SKM-1 treated with dmso at 0.1 percent for 144 hours (cell line): Measurements from ENCODE around the gene SH3RF3.
"Not testable (repeated sequence)": the region's sequence is repeated elsewhere in the genome, so short reads cannot be mapped to it uniquely, and the experiment has no call there.

Experiments
- DNase-seq: peaks from one replicate; lab custom pipeline; 2025; ENCODE audit not compliant: unreplicated experiment; lab: John Stamatoyannopoulos, UW

The SH3RF3 gene

DNA sequence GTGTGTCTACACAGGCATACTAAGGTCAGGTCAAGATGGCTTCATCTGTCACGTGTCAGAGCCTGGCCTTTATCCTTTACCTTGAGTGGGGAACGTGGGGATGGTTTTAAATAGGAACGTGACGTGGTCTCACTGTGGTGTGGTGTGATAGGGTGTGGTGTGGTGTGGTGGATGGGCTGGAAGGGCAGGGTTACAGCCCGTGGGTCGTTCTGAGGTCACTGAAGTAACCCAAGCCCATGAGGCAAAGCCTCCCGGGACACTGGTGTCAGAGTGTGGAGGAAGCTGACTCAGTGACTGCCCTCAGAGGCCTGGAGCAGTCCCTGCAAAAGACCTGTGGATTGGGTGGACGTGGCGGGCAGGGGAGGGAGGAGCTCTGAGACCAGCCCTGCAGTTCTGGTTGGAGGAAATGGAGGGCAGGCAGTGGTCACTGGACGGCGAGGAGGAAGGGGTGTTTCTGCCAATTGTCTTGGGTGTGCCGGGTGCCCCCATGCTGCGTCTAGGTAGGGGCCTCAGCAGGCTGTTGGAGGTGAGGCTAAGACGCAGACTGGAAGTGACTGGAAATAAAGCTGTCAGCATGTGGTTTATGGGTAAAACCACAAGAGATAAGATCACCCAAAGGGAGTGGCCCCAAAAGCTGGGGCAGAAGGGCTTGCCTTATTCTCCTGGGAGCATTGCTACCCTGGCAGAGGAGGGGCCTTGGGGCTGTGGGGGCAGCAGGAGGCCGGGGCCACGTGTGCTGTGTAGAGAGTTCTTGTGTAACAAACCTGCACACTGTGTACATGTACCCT, 84.8 kb downstream of the SH3RF3 start:
- peak; percentile 100 for DNase-seq

- no peak for DNase-seq
These were observed 85.8 kb downstream of the SH3RF3 start for GRCh38 chr2:109214651-109215371.

DNA sequence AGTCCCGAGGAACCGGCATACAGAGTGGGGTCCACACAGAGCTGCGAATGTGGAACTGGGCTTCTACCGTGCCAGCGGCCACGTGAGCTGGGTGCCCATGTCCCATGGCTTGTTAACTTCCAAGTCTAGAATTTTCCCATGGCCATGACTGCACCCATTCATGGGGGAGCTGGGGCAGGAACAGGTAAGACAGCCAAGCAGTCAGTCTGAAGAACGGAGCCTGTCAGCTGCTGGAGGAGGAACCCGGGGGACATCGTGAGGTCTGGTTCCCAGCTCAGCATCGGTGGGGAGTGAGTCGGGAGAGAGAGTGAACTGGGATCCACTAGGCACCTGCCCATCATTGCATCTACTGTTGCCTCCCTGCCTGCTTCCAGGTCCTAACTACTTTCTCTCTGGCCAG, 86.9 kb downstream of the SH3RF3 start:
- no peak for DNase-seq

DNA sequence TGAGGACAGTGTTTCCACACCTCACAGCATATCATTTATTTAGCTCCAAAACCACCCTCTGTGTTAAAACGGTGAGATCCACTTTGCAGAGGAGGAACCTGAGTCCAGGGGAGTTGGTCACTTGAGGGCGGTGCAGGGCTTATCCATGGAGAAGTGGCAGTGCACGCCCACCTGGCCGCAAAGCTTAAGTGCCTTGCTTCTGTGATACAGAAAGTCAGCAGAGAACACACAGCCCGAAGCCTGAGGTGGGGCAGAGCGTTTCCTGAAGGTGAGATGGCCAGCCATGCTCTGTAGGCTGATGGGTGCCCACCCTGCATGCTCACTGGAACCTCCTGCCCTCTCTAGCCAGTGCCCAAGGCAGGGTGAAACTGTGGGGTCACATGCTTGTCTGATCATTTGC, 87.3 kb downstream of the SH3RF3 start:
- no peak for DNase-seq

- DNase-seq, result no peak
These were observed 88.5 kb downstream of the SH3RF3 start for GRCh38 chr2:109217362-109218086.

DNA sequence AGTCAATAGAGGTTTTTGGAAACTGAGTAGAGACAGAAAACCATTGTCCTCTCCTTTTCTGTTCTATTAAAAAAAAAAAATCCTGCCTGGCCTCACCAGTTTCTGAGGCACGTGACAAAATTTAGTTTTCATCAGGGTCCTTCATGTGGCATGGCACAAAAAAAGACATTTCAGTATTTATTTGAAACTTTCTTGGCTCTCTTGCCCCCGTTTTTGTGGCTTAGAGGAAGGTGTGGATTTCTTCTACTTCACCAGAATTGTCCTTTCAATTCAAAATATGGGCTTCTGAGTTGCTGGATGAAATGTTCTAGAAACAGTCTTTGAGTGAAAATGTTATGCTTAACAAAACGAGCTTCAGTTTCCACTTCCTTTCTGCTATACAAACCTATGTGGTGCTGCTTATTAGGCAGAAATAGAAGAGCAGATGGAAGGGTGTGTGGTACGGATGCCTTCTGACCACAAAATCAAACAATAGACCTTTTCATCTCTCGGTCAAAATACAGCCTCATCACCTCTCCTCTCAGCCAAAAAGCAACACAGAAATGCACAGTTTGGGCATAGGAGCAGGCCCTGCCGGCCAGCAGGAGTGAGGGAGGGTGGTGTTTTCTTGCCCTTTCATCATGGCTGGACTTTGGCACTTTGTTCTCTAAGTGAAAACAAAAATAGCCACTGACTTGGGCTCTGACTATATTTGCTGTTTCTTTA, 89.2 kb downstream of the SH3RF3 start:
- no peak for DNase-seq

- DNase-seq, result no peak
These were observed 89.8 kb downstream of the SH3RF3 start for GRCh38 chr2:109218792-109219126.

- no peak for DNase-seq
These were observed 91.9 kb downstream of the SH3RF3 start for GRCh38 chr2:109220860-109221259.

- not testable (repeated sequence) for DNase-seq
These were observed 92.3 kb downstream of the SH3RF3 start for GRCh38 chr2:109221316-109221715.

GRCh38 chr2:109222422-109222821, 93.4 kb downstream of the SH3RF3 start:
- DNase-seq, result no peak

DNA sequence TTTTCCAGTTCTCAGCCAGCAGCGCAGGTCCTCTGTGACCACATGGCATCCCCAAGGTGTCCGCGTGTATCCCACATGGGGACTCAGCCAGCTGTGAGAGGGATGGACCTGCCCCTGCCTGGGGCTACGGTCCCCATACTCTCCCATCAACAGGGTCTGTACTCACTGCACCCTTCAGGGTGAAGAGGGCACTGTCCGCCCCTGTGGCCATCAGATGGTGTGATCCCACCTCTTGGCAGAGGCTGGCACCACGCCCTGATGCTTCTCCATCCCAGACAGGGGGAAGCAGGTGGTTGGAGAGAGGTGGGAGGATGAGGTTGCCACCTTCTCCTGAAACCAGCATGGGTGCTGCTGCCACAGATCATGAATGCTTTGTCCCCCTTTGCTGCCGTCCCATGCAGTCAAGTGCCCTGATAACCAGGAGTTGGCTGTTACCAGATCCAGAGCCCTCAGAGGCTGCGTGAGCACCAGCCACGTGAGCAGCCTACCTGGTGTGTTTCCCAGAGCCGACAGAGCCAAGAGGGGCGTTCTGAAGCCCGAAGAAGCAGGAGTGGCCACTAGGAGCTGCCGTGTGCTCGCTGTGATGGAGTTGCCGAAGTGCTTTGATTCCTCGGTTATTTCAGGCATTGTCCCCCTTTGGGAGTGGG, 93.9 kb downstream of the SH3RF3 start:
- no peak for DNase-seq

- no peak for DNase-seq
These were observed 94.5 kb downstream of the SH3RF3 start for GRCh38 chr2:109223490-109223889.

- not testable (repeated sequence) for DNase-seq
These were observed 95.3 kb downstream of the SH3RF3 start for GRCh38 chr2:109224341-109224740.

DNA sequence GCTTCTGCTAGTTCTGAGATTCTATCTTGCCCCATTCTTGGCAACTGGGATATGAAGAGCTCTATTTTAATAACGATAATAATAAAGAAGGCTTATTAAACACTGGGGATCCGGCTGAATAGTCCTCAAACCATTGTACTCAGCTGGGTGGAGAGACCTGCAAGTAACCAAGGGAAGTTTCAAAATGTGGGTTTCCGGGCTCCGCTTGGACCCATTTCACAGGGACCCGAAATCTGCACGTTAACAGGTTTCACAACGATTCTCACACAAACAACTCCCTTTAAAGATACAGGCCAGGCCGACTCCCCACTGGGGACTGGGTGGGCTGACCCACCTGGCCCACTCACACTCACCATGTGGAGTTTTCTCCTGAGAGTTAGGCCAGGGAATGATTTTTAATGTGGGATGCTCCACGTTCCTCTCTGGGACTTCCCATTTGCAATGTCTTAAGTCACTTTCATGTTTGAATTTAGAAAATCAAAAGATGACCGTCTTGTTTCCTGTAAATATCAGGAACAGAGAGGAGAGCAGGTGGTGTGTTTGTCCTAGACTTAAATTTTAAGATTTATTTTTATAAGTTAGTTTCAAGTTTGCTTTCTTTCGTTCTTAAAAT, 96.3 kb downstream of the SH3RF3 start:
- no peak for DNase-seq

- no peak for DNase-seq
These were observed 97.1 kb downstream of the SH3RF3 start for GRCh38 chr2:109226128-109226527.

GRCh38 chr2:109226622-109227021, 97.6 kb downstream of the SH3RF3 start:
- DNase-seq, result no peak

GRCh38 chr2:109229094-109229675, 100.2 kb downstream of the SH3RF3 start:
- DNase-seq, result no peak

DNA sequence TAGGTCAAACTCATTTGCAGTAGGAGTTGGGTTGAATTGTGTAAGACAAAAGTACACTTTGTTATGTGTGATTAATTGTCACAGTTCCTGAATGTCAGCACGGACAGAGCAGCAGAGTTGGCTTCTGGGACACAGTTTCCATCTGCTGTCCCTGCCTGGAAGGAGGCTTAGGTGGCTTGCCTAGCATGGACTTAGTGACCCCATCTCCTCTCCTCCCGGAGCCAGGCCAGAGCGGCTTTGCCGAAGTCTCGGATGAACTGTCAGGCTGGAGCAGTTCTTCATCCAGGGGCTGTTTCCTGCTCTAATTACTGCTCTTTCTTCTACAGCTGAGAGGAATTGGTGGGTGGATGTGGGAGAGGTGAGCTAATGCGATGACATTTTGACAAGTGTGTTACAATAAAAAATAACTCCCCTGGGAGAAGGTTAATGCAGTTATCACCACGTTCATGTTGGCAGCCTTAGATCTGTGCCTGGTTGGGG, 102.0 kb downstream of the SH3RF3 start:
- peak; percentile 14 for DNase-seq

DNA sequence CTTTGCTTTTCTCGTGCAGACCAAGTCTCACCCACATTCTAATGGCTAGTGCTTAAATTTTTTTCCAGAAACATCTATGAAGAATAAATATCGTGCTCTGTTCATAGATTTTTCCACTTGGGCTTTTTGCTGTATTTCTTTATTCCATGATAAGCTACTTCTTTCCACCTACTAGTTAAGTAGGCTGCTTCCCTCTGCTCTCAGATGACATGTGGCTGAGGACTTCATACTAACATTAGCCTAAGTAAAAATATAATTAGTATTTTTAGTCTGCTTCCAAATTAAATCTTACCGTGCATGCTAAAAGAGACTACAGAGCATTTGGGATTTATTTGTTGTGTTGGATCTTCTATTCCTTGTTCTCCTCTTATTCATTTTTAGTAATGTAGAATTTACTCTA, 102.4 kb downstream of the SH3RF3 start:
- no peak for DNase-seq
